22Rv1 (cell line): ENCODE measurements around the gene PPP1R14B.

Experiments
- H3K27ac ChIP-seq: fragments of 450-650 bp; 2 replicates; pipeline ENCODE4 v1.5.1; 2017
- ZFX ChIP-seq: fragments of 450-650 bp; IDR thresholded peaks from 2 replicates; pipeline ENCODE4 v1.6.1; 2017; ENCODE audit warnings: antibody characterized with exemption, borderline replicate concordance
- TF ChIP-seq, protein P1 (sequence below): fragments of 450-650 bp; IDR thresholded peaks from 2 replicates; pipeline ENCODE4 v1.5.1; 2017; ENCODE audit warnings: mild to moderate bottlenecking

The PPP1R14B gene

DNA sequence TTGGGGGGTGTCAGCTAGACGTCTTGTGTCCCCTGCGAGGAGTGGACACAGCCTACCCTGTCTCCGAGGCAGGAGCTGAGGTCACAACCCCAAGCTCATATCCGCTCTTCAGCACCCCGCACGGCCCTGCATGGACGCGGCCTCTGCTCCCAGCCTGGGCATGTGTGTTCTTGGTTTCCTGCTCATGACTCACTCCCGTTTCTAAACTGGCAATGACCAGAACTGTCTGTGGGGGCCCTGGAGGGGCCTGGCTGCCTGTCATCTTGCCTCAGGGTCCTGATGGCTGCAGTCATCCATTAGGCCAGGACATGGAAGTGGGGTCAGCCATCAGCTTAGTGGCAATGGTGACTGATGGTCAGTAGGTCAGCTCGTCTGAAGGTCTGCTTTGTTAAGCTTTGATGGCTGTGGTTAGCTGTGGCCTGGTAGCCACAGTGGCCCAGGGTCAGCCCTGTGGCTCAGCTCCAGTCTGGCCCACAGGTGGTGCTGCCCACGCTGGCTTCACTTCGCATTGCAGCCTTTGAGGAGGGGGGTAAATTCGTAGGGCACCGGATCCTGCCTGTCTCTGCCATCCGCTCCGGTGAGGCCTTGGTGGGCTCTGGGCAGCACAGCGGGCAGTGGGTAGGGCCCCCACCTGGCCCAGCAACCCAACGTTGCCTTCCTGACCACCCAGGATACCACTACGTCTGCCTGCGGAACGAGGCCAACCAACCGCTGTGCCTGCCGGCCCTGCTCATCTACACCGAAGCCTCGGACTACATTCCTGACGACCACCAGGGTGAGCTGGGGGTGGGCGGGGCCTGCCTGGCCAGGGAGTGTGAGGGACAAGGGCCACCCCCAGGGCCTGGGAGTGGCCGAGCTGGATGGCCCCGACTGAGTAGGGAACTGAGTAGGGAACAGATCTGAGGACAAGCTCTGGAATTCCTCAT lies 16.5 kb upstream of the PPP1R14B start:
- TF ChIP-seq ZFX = no peak
- TF ChIP-seq, protein P1, sequence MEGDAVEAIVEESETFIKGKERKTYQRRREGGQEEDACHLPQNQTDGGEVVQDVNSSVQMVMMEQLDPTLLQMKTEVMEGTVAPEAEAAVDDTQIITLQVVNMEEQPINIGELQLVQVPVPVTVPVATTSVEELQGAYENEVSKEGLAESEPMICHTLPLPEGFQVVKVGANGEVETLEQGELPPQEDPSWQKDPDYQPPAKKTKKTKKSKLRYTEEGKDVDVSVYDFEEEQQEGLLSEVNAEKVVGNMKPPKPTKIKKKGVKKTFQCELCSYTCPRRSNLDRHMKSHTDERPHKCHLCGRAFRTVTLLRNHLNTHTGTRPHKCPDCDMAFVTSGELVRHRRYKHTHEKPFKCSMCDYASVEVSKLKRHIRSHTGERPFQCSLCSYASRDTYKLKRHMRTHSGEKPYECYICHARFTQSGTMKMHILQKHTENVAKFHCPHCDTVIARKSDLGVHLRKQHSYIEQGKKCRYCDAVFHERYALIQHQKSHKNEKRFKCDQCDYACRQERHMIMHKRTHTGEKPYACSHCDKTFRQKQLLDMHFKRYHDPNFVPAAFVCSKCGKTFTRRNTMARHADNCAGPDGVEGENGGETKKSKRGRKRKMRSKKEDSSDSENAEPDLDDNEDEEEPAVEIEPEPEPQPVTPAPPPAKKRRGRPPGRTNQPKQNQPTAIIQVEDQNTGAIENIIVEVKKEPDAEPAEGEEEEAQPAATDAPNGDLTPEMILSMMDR = no peak
- H3K27ac ChIP-seq = no peak overlapping the region

DNA sequence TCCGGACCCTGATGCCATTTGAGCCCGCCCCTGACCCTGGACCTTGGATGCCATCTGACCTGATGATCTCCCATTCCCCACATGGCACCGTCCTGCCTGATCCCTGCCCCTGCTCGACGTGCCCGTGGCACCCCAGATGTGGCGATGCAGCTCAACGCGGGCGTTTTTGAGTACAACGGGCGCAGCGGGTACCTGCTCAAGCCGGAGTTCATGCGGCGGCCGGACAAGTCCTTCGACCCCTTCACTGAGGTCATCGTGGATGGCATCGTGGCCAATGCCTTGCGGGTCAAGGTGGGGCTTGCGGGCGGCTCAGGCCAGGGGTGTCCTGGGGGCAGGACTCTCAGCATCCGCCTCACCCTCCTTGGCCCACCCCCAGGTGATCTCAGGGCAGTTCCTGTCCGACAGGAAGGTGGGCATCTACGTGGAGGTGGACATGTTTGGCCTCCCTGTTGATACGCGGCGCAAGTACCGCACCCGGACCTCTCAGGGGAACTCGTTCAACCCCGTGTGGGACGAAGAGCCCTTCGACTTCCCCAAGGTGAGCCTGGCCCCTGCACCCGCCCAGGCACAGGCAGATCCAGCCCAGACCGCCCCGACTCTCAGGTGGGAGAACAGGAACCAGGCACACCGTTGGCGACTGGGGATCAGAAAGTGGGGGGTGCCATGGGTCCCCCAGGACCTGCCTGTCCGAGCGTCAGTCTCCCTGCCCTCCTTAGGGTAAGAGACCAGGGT lies 15.7 kb upstream of the PPP1R14B start:
- TF ChIP-seq ZFX = no peak
- TF ChIP-seq, protein P1 = no peak
- no peak overlapping the region for H3K27ac ChIP-seq

DNA sequence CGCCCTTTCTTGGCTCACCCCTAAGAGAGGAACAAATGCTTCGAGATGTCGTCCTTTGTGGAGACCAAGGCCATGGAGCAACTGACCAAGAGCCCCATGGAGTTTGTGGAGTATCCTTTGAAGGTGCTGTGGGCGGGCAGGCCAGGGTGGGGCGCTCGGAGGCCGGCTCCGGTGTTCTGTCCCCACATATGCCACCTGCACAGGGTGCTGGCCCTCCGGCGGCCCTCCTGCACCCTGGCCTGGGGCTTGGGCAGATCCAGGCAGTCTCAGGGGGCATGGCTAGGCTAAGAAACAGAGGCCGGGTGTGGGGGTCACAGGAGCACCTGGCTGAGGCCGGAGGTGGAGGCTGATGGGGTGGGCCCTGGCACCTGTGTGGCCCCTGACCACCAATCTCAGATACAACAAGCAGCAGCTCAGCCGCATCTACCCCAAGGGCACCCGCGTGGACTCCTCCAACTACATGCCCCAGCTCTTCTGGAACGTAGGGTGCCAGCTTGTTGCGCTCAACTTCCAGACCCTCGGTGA lies 14.9 kb upstream of the PPP1R14B start:
- no peak for TF ChIP-seq ZFX
- TF ChIP-seq, protein P1 = no peak
- no peak overlapping the region for H3K27ac ChIP-seq

DNA sequence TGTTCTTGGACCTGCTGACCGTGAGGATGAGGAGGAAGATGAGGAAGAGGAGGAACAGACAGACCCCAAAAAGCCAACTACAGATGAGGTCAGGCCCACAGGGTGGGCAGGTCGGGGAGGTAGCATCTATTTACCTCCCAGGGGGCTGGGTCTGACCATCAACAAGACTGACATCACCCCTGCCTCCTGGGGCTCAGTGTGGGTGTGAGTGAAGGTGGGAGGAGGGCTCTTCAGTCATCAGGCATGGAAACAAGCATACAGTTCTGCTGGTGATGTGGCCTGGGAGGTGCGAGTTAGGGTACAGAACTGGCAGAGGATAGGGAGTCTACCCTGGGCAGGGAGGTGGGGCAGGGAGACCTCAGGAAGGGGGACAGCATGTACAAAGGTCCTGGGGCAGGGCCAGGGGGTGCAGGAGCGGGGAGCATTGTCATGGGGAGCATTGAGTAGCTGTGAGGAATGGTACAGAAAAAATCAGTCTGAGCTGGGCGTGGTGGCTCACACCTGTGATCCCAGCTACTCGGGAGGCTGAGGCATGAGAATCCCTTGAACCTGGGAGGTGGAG lies 13.5 kb upstream of the PPP1R14B start:
- no peak for TF ChIP-seq ZFX
- TF ChIP-seq, protein P1 = no peak
- H3K27ac ChIP-seq = no peak overlapping the region; the same call in 1 of the 2 replicates

DNA sequence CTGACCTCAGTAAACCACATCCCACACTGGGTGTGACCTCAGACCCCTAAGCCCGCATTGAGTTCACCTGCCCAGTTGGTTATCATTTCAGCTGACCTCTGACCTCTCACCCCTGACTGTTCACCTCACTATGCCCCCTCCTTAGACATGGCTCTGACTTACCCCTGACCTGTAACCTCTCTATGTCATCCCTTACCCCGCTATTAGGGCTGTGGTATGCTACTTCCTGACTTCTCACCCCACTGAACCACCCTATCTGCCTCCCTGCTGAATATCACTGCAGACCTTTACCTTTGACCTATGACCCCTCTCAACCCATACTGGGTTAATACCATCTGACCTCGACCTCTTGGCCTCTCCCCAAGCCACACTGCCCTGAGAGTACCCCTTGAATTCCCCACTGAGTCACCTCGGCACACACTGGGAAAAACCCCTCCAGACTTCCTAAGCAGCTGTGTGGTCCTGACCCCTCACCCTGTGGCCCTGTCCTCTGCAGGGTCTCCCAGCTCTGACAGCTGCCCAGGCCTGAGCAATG lies 12.9 kb upstream of the PPP1R14B start:
- TF ChIP-seq, protein P1 = no peak
- no peak for TF ChIP-seq ZFX
- no peak overlapping the region; the same call in 1 of the 2 replicates for H3K27ac ChIP-seq

DNA sequence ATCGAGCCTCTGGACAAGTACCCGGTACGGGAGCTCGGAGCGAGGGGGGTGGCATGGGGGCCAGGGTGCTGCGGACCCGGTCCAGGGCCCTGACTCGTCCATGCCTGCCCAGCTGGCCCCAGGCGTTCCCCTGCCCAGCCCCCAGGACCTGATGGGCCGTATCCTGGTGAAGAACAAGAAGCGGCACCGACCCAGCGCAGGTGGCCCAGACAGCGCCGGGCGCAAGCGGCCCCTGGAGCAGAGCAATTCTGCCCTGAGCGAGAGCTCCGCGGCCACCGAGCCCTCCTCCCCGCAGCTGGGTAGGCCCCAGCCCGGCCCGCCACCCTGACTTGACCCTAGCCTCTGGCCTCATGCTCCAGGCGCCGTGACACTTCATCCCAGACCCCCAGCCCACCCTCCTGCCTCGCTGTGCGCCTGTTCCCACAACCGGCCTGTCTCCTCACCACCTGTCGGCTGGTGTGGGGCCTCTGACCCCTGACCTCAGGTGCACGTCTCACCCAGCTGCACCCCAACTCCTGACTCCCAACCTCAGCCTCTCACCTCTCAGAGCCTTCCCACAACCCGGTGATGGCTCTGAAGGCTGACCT lies 12.3 kb upstream of the PPP1R14B start:
- no peak overlapping the region for H3K27ac ChIP-seq
- no peak for TF ChIP-seq ZFX
- TF ChIP-seq, protein P1 = no peak
